Kidney (tissue), 14 donors: ENCODE measurements around the gene PHTF2. TPM values are rescaled to one million over a fixed set of nuclear protein-coding genes. Genes with fewer than 3 reads are reported as not detected.
"Not testable (repeated sequence)": the region's sequence is repeated elsewhere in the genome, so short reads cannot be mapped to it uniquely, and the experiment has no call there.

ENCODE experiments used
- DNase-seq, 5 donors: peaks; one replicate each; pipeline ENCODE4 v3.0.0-alpha.2; 2013 to 2020
- FAIRE-seq: peaks from 2 replicates; lab custom pipeline; 2012; peaks lifted over from hg19 to GRCh38; lab: Jason Lieb, UNC
- H3K27ac ChIP-seq, 2 donors: one replicate each; pipeline ENCODE4 v1.7.0; 2013; ENCODE audit warnings: low read depth in 2 of 2, low read length in 2 of 2, inconsistent platforms in 1 of 2
- H3K27me3 ChIP-seq: one replicate; pipeline ENCODE4 v1.7.1; 2013; ENCODE audit warnings: low read length, inconsistent platforms; ENCODE audit not compliant: control insufficient read depth, insufficient read depth
- H3K36me3 ChIP-seq, 3 donors: one replicate each; pipeline versions ENCODE4 v1.7.0 to v1.7.1; 2013; ENCODE audit warnings: low read length in 3 of 3, control low read depth in 1 of 3, inconsistent platforms in 1 of 3; ENCODE audit not compliant: insufficient read depth in 3 of 3, control insufficient read depth in 2 of 3
- H3K4me1 ChIP-seq, 3 donors: one replicate each; pipeline versions ENCODE4 v1.7.0 to v1.7.1; 2013; ENCODE audit warnings: low read length in 3 of 3, inconsistent platforms in 1 of 3, low read depth in 1 of 3; ENCODE audit not compliant: control insufficient read depth in 2 of 3, insufficient read depth in 2 of 3
- H3K4me3 ChIP-seq, 3 donors: one replicate each; pipeline versions ENCODE4 v1.7.0 to v1.8.1; 2013; ENCODE audit warnings: low read length in 3 of 3, control low read depth in 1 of 3, inconsistent platforms in 1 of 3
- H3K9ac ChIP-seq, 3 donors: one replicate each; pipeline versions ENCODE4 v1.7.0 to v1.7.1; 2013; ENCODE audit warnings: low read length in 3 of 3, control low read depth in 1 of 3, inconsistent platforms in 1 of 3
- H3K9me3 ChIP-seq, 3 donors: one replicate each; pipeline versions ENCODE4 v1.7.0 to v1.7.1; 2013; ENCODE audit warnings: low read length in 3 of 3, control low read depth in 1 of 3, inconsistent platforms in 1 of 3; ENCODE audit not compliant: control insufficient read depth in 2 of 3, insufficient read depth in 1 of 3
- intact Hi-C: fragments of 100-400 bp; cut with DNase I; formaldehyde crosslinking; loops from one replicate; pipeline ENCODE4 v1.11.1; 2022
- polyA plus RNA-seq: library from polyadenylated mRNA; stranded (reverse); fragments of 350-450 nt; fragmentation: Illumina TruSeq; extraction: RNeasy Lipid Tissue Mini Kit (QIAGEN cat#74804); gene quantifications from one replicate; pipeline ENCODE4 v1.2.3, GENCODE V29; 2014; ENCODE audit warnings: low read depth, low replicate concordance; ENCODE audit not compliant: insufficient read depth
- total RNA-seq: library from RNA; stranded (reverse); fragmentation: NEBNext Ultra II Directional; extraction: Animal tissue kit (Norgen Biotek cat#: 25700); gene quantifications from one replicate; pipeline ENCODE4 v1.2.1, GENCODE V29; 2021
- TF ChIP-seq, protein P1 (sequence below): IDR thresholded peaks from 3 replicates; pipeline ENCODE4 v1.5.1; 2012; ENCODE audit warnings: mild to moderate bottlenecking, moderate library complexity, borderline replicate concordance; ENCODE audit not compliant: insufficient read depth; ENCODE audit errors: extremely low read depth
- donor health status: control.
- donor health status: control.
- donor health status: control.
- donor health status: control.
- donor health status: control.
- donor health status: DM: yes; HTN: yes; CAD: no.
- donor health status: Normal renal cell carcinoma (clear cell type).

PHTF2 gene
- total and polyA plus RNA-seq, 2 donors from 2014 or later = 6.0 to 13.8 TPM

DNA sequence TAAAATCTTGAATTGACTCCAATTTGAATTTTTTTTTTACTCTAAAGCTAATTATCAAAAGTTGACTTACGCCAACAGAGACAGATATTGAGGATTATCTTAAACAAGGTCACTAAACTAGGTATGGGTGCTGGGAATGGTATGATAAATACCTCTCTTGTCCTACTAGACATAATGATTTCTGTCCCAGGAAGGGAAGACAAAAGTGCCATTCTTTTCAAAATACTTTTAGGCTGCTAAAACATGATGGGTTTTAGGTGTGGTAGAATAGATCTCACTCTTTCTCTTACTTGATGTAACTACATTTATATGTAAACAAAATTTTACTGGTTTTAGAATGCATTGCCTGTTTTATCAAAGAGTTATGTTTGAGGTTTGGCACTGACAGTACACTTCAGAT is 15.5 kb upstream of the PHTF2 start:
- FAIRE-seq (no peak), DNase-seq (no peak)
- intact Hi-C loops = no loop called here
- no peak overlapping the region for H3K4me3 ChIP-seq
- H3K9ac ChIP-seq = no peak overlapping the region
- no peaks in the 10 kb centered on the region for H3K9me3 ChIP-seq
- H3K27ac ChIP-seq = no peak overlapping the region
- no peaks in the 10 kb centered on the region for H3K27me3 ChIP-seq
- TF ChIP-seq, protein P1, sequence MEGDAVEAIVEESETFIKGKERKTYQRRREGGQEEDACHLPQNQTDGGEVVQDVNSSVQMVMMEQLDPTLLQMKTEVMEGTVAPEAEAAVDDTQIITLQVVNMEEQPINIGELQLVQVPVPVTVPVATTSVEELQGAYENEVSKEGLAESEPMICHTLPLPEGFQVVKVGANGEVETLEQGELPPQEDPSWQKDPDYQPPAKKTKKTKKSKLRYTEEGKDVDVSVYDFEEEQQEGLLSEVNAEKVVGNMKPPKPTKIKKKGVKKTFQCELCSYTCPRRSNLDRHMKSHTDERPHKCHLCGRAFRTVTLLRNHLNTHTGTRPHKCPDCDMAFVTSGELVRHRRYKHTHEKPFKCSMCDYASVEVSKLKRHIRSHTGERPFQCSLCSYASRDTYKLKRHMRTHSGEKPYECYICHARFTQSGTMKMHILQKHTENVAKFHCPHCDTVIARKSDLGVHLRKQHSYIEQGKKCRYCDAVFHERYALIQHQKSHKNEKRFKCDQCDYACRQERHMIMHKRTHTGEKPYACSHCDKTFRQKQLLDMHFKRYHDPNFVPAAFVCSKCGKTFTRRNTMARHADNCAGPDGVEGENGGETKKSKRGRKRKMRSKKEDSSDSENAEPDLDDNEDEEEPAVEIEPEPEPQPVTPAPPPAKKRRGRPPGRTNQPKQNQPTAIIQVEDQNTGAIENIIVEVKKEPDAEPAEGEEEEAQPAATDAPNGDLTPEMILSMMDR = no peak
- peaks cover 3 to 7% (median 5%) of the 10 kb centered on the region in 3 donors for H3K36me3 ChIP-seq
- H3K4me1 ChIP-seq = no peaks in the 10 kb centered on the region

DNA sequence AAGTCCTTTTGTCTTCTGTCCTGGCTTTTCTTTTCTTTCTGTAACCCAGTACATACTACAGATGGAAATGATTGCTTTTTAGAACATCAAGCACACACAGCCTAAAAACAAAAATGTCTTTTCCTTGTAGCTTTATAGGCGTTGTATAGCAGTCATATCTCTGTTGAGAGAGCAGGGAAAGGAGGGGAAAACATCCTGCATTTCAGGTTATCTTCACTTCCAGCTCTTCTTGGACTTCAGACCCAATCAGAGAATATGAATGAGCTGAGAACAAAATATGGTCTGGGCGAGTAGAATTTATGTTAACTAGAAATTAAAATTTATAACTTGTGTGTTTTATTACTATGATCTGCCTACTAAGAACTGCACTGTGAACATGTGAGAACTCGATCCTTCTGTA is 15.0 kb upstream of the PHTF2 start:
- Histone ChIP-seq H3K27ac (no peak overlapping the region), H3K4me3 (no peak overlapping the region), H3K9me3 (no peaks in the 10 kb centered on the region), H3K36me3 (peaks cover under 1 to 6% (median 1%) of the 10 kb centered on the region in 3 donors), H3K9ac (no peak overlapping the region), H3K27me3 (no peaks in the 10 kb centered on the region), H3K4me1 (no peaks in the 10 kb centered on the region)
- TF ChIP-seq, protein P1 = no peak
- DNase-seq (no peak), FAIRE-seq (no peak)
- intact Hi-C loops = no loop called here

DNA sequence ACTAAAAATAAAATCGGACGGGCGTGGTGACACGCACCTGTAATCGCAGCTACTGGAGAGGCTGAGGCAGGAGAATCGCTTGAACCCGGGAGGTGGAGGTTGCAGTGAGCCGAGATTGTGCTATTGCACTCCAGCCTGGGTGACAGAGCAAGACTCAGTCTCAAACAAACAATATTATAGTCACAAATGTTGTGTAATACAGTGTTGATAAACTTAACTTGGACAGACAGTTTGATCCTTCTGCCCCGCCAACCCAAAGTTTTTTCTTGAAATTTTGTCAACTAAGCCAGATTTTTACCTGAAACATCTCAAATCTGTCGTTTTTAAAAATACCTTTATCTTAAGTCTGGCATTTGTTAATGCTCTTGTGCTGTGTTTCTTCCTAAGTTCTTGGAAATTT is 14.1 kb upstream of the PHTF2 start:
- H3K36me3 ChIP-seq, DNase-seq, intact Hi-C loops, H3K9me3 ChIP-seq, H3K4me3 ChIP-seq, H3K27me3 ChIP-seq, H3K4me1 ChIP-seq, H3K27ac ChIP-seq, H3K9ac ChIP-seq, FAIRE-seq: not testable (repeated sequence)

DNA sequence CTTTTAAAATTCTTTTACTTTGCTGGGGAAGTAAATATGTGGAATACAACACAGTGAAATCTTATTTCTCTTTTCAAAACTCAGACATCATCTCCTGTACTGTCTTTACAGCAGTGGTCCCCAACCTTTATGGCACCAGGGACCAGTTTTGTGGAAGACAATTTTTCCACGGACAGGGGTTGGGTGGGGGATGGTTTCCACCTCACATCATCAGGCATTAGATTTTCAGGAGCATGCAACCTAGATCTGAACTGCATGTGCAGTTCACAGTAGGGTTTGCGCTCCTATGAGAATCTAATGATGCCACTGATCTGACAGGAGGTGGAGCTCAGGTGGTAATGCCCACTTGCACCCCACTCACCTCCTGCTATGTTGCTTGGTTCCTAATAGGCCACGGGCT is 12.6 kb upstream of the PHTF2 start:
- DNase-seq (no peak), FAIRE-seq (no peak)
- no peaks in the 10 kb centered on the region for H3K27me3 ChIP-seq
- no peaks in the 10 kb centered on the region for H3K9me3 ChIP-seq
- H3K4me3 ChIP-seq = no peak overlapping the region
- no peak overlapping the region for H3K9ac ChIP-seq
- no peaks in the 10 kb centered on the region for H3K36me3 ChIP-seq
- no peak overlapping the region for H3K27ac ChIP-seq
- no peaks in the 10 kb centered on the region for H3K4me1 ChIP-seq
- TF ChIP-seq, protein P1 = no peak
- intact Hi-C loops = no loop called here
